GM19395 (cell line): Measurements from ENCODE around the gene SLC37A1.

Experiments used
- ATAC-seq: cut with Tn5 transposase; IDR thresholded peaks from one replicate; pipeline ENCODE4 v1.9.1; 2021; ENCODE audit warnings: mild to moderate bottlenecking, moderate library complexity; ENCODE audit not compliant: unreplicated experiment

The SLC37A1 gene

DNA sequence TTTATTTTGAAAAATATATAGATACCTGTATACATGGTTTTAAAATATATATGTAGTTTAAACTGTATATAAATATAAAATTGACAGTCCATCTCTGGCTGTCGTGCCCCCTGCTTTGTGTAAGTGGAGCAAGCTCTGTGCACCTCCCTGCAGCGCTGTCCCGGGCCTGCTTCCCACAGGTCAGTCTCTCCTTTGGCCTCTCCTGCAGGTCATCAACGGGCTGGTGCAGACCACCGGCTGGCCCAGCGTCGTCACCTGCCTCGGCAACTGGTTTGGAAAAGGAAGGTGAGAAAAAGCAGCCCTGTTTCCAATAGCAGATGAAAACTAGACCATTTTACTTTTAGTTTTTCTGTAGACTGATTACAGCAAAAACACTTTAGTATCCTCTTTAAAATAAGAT lies 28.5 kb downstream of the SLC37A1 start:
- no peak for ATAC-seq

- no peak for ATAC-seq
Observed at GRCh38 chr21:42542596-42542995, 28.9 kb downstream of the SLC37A1 start.

DNA sequence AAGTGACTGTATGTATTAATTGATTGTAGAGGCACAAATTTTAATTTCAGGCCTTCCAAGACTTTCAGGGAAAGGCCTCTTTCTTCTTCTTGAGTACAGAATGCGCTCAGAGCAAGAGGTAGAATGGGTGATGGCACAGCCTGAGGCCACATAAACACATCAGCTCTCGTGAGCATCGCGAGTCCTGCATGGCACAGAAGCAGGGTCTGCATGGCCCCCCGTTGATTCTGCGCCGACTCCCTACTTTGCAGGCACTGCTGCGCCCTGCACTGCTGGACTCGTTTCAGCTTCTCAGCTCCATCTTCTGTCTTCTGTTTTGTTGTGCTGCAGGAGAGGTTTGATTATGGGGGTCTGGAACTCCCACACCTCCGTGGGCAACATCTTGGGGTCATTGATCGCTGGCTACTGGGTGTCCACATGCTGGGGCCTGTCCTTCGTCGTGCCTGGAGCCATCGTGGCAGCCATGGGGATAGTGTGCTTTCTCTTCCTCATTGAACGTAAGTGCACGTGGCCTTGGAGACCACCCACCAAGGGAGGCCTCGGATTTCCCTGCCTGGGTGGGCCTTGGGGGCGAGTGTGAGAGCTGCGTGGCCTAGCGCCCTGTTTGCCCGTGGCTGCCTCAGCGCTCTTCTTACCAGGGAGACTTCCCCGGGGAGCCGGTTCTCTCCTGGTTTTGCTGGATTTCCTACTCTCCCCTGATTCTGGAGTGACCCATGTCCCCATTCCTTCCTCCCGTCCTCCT lies 29.6 kb downstream of the SLC37A1 start:
- no peak for ATAC-seq

DNA sequence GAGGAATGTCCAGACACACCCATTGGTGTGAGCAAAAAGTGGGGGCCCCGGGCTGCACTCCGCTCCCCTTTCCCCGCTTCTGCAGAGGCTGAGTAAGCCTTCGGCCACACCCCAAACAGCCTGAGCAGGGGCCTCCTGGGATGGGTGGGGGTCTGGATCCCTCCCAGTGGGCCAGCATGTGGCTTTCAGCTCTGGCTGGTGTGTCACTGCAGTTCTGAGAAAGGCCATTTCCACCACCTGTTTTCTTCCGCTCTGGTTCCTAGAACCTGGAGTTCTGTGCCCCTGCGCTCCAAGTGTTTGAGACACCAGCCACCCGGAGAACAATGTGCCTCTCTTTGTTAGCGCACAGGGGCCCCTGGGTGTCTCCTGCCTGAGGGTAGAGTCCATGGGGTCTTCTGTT lies 30.9 kb downstream of the SLC37A1 start:
- no peak for ATAC-seq

- no peak for ATAC-seq
Observed at GRCh38 chr21:42545317-42545716, 31.7 kb downstream of the SLC37A1 start.

- ATAC-seq: no peak
Observed at GRCh38 chr21:42545745-42546144, 32.1 kb downstream of the SLC37A1 start.

DNA sequence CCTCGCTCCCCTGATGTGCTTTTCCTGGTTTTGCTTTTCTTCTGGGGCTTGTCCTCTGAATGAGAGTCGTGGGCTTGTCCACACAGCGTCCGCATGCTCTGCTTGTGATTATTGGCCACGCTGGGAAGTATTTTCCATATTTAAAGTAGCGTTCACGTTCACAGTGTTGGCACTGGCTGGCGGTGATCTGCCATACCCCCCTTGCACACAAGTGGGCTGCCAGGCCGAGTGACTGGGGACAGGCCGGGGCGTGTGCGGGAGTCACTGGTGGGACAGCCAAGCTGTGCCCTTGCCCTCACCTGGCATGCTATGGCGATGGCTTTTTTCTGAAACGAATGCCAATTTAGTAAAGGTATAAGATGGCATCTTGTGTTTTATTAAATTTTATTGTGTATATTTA lies 32.8 kb downstream of the SLC37A1 start:
- no peak for ATAC-seq

- no peak for ATAC-seq
Observed at GRCh38 chr21:42547001-42547905, 33.6 kb downstream of the SLC37A1 start.

DNA sequence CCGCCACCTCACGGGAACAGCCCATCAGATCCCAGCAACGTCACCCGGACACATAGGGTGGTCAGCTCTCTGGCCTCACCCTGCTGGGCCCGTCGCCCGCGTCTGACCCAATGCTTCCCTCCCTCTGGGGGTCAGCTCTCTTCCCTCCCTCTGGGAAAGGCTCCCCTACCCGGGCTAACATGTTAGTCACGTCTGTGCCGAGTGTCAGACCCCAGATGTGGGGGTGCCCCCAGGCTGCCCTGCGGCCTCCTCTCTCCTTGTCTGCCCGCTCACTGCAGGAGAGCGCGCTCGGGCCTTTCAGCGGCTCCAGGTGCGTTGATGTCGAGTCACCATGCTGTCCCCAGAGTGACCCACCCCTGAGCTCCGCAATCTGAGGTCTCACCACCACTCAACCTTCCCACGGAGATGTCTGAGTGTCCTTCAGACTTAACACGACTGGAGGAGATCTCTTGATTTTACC lies 34.3 kb downstream of the SLC37A1 start:
- ATAC-seq: no peak

- ATAC-seq: no peak
Observed at GRCh38 chr21:42548687-42549406, 35.2 kb downstream of the SLC37A1 start.

- ATAC-seq: no peak
Observed at GRCh38 chr21:42550817-42551216, 37.2 kb downstream of the SLC37A1 start.

DNA sequence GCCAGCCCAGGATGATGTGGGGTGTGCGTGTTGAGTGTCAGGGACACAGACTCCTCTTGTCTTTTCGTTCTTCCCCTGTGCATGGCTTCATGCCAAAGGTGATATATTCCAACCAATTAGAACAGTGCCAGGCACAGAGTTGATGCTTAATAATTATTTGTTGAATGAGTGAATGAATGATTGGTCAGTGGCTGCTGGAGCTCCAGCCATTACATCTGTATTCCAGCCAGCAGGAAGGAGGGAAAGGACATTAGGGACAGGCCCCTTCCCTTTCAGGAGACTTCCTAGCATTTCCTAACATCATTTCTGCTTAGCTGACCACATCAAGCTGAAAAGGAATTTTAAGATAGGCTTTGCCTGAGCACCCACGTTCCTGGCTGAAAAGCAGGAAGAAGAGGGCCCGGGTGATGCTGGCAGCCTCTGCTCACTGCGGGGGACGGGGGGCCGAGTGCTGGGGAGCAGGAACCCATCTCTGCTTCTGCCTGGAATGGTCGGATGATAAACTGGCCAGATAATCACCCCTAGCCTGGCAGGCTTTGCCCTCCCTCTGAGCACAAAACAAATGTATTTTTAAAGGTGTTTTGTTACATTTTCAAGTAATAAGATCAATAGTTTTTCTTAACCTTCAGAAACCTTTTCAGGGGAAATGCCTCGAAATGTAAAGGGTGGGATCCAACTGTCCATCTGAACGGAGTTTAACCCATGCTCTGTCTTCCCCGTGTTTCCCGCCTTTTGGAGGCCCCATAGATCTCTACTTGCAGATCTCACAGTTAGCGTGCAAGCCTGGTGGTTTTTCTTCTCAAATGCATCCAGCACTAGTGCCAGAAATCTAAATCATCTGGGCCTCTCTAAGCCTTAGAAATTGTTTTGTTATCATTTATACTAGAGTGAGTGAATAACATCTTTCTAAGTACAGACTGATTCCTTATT lies 39.0 kb downstream of the SLC37A1 start:
- no peak for ATAC-seq

- no peak for ATAC-seq
Observed at GRCh38 chr21:42553435-42553834, 39.8 kb downstream of the SLC37A1 start.

DNA sequence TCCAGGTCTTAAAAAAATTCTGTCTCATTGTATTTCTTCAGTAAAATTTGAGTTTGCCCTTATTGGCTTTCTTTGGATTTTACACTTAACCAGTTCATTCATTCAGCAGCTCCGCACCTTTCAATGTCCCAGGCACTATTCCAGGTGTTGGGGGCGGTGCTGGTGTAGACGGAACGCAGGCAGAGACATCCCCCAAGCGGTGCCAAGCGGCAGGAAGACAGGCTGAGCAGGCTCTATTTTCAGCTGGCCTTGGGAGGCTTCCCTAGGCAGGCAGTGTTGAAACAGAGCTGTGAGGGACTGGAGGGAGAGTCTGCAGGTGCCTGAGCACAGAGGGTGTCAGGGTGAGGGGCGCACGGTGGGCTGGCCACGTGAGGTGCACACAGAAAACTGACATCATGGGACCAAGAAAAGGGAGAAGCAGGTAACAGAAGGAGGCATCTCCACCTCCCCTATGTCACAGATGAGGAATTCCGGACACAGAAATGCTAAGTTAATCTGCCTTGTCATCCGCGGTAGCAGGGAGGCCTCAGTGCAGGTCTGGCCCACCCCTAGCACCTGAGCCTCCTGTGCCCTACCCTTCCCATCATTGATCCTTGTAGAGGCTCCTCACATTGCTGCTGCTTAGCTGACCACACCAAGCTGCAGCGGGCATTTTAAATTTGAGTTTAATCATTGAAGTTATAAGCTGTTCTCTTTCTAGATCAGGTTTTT lies 40.8 kb downstream of the SLC37A1 start:
- ATAC-seq: no peak

- ATAC-seq: no peak
Observed at GRCh38 chr21:42555756-42556438, 42.2 kb downstream of the SLC37A1 start.

GRCh38 chr21:42556476-42556875 lies 42.8 kb downstream of the SLC37A1 start:
- no peak for ATAC-seq

DNA sequence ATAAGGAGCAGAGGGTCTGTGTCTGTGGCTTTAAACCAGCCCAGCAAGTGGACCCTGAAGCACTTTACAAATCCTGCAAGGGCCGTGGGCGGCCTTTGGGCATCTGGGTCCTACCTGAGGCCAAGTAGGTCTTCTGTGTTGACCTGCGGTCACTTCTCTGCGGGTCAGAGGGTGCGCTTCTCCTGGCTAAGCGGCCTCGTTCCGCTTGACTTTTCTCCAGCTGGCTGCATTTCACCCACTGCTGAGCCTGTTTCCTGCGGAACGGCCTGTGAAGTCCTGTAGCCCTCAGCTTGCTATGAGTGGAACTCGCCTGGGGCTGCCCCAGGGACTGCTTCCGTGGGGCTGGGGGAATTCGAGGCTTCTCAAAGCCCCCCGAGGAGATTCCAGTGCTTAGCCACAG lies 43.3 kb downstream of the SLC37A1 start:
- ATAC-seq: no peak

- no peak for ATAC-seq
Observed at GRCh38 chr21:42557420-42557819, 43.8 kb downstream of the SLC37A1 start.

DNA sequence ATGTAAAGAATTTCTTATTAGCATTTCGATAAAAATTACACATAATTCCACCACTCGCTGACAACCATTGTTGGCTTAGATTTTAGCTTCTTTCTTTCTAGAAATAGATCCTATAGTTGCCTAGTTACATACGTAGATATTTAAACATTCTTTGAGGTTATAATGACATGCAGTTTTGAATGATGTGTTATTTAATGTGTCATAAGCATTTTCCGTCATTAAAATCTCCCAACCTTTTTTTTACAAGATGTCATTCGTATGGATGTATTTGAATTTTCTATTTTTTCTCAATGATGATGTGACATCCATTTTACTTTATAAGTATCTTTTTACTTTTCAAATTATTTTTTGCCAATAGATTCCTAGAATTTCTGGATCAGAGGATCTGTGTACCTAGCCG lies 44.7 kb downstream of the SLC37A1 start:
- ATAC-seq: no peak
